NCI-H774 (cell line): ENCODE results near the gene SLC25A5.

Experiments
- DNase-seq: peaks from one replicate; lab custom pipeline; 2025; lab: John Stamatoyannopoulos, UW

Gene SLC25A5

GRCh38 chrX:119505945-119506344 is 37.7 kb downstream of the SLC25A5 start:
- DNase-seq = no peak

GRCh38 chrX:119507206-119507605 is 39.0 kb downstream of the SLC25A5 start:
- no peak for DNase-seq

- DNase-seq = peak; percentile 74
Measured at GRCh38 chrX:119512146-119512800, 44.0 kb downstream of the SLC25A5 start.

GRCh38 chrX:119516157-119516702 is 48.0 kb downstream of the SLC25A5 start:
- peak; percentile 74 for DNase-seq

GRCh38 chrX:119518371-119518770 is 50.1 kb downstream of the SLC25A5 start:
- DNase-seq = no peak
